ENCODE measurements around the gene FBN1. TPM values are rescaled to one million over a fixed set of nuclear protein-coding genes. Genes with fewer than 3 reads are reported as not detected.

Gene FBN1
- polyA plus RNA-seq, 6 donors from 2014 or later = 0.03 TPM; not detected in 5

- Mint-ChIP-seq H3K4me3 (no peak overlapping the region), H3K36me3 (no peaks in the 10 kb centered on the region), H3K9me3 (peaks cover 0 to 8% (median 0%) of the 10 kb centered on the region in 7 donors), H3K27ac (no peak overlapping the region), H3K27me3 (no peaks in the 10 kb centered on the region), H3K4me1 (no peaks in the 10 kb centered on the region)
- DNase-seq (no peak), ATAC-seq (ENCODE audit: low read depth in 2 of 2) (no peak)
Measured at GRCh38 chr15:48579945-48580671, 65.4 kb downstream of the FBN1 start.

- H3K9me3 Mint-ChIP-seq = peaks cover 0 to 8% (median 0%) of the 10 kb centered on the region in 7 donors
- no peaks in the 10 kb centered on the region for H3K27me3 Mint-ChIP-seq
- DNase-seq (no peak), ATAC-seq (ENCODE audit: low read depth in 2 of 2) (no peak)
- H3K4me1 Mint-ChIP-seq = no peaks in the 10 kb centered on the region
- no peaks in the 10 kb centered on the region for H3K36me3 Mint-ChIP-seq
- H3K4me3 Mint-ChIP-seq = no peak overlapping the region
- H3K27ac Mint-ChIP-seq = no peak overlapping the region
Measured at GRCh38 chr15:48578965-48579364, 66.5 kb downstream of the FBN1 start.

DNA sequence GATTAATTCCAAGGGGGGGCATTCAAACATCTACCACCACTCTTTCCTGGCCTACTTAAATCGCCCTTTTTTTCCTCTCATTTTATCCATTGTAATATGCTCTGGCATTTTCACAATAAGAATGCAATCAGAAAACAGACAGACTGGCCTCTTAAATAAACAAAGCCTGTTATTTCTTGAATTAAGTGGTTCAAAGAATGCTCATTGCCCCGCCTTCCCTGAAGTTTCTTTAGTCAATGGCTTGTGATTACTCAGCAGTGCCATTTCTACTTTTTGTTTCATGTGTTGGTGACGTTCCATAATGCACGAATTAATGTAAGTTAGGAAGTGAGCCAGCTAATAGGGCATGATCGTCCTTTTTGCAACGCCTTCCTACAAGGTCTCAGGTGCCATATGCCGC, 68.0 kb downstream of the FBN1 start:
- H3K36me3 Mint-ChIP-seq = no peaks in the 10 kb centered on the region
- no peak for ATAC-seq (ENCODE audit: low read depth in 2 of 2)
- H3K4me1 Mint-ChIP-seq = no peaks in the 10 kb centered on the region
- DNase-seq = no peak
- no peak overlapping the region for H3K4me3 Mint-ChIP-seq
- no peaks in the 10 kb centered on the region for H3K27me3 Mint-ChIP-seq
- peaks cover 0 to 8% (median 0%) of the 10 kb centered on the region in 7 donors for H3K9me3 Mint-ChIP-seq
- no peak overlapping the region for H3K27ac Mint-ChIP-seq

- Mint-ChIP-seq H3K27ac (no peak overlapping the region), H3K9me3 (peaks cover 0 to 8% (median 0%) of the 10 kb centered on the region in 7 donors), H3K4me1 (no peaks in the 10 kb centered on the region), H3K4me3 (no peak overlapping the region), H3K36me3 (no peaks in the 10 kb centered on the region), H3K27me3 (no peaks in the 10 kb centered on the region)
- no peak for ATAC-seq (ENCODE audit: low read depth in 2 of 2)
- DNase-seq = no peak
Measured at GRCh38 chr15:48574187-48574586, 71.3 kb downstream of the FBN1 start.

- Mint-ChIP-seq H3K4me3 (no peak overlapping the region), H3K9me3 (peaks cover 0 to 8% (median 0%) of the 10 kb centered on the region in 7 donors)
- ATAC-seq (ENCODE audit: low read depth in 2 of 2) = no peak
Measured at GRCh38 chr15:48573780-48574179, 71.7 kb downstream of the FBN1 start.

DNA sequence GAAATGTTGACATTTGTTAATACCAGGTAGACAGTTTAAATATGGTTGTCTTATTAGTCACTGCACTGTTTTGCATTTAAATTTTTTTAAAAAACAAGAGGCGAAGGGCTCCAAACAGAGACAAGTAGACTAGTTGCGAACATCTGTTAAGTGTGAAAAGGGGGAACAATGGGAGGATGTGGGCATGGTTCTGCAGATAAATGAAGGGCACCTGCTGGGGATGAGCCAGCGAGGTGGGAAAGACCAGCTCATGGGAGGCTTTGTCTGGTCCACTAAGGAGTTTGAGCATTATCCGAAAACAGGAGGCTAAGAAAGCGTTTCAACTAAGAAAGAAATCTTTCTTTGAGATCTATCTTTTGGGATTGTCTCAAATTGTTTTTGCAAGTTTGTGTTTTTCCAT, 72.7 kb downstream of the FBN1 start:
- H3K9me3 Mint-ChIP-seq = peaks cover 0 to 8% (median 0%) of the 10 kb centered on the region in 7 donors
- H3K4me1 Mint-ChIP-seq = no peaks in the 10 kb centered on the region
- no peak overlapping the region for H3K4me3 Mint-ChIP-seq
- H3K27me3 Mint-ChIP-seq = no peaks in the 10 kb centered on the region
- ATAC-seq (ENCODE audit: low read depth in 2 of 2) (no peak), DNase-seq (no peak)
- H3K36me3 Mint-ChIP-seq = no peaks in the 10 kb centered on the region
- H3K27ac Mint-ChIP-seq = no peak overlapping the region

More at GRCh38 chr15:48573780-48574179, 71.7 kb downstream of the FBN1 start:
- H3K27me3 Mint-ChIP-seq = no peaks in the 10 kb centered on the region
- H3K36me3 Mint-ChIP-seq = no peaks in the 10 kb centered on the region
- H3K27ac Mint-ChIP-seq = no peak overlapping the region
- DNase-seq = no peak
- H3K4me1 Mint-ChIP-seq = no peaks in the 10 kb centered on the region

GRCh38 chr15:48571510-48571909, 74.0 kb downstream of the FBN1 start:
- Mint-ChIP-seq H3K27me3 (no peaks in the 10 kb centered on the region), H3K36me3 (no peaks in the 10 kb centered on the region), H3K9me3 (peaks cover 0 to 8% (median 1%) of the 10 kb centered on the region in 7 donors), H3K4me3 (no peak overlapping the region), H3K4me1 (no peaks in the 10 kb centered on the region), H3K27ac (no peak overlapping the region)
- no peak for DNase-seq
- no peak for ATAC-seq (ENCODE audit: low read depth in 2 of 2)

DNA sequence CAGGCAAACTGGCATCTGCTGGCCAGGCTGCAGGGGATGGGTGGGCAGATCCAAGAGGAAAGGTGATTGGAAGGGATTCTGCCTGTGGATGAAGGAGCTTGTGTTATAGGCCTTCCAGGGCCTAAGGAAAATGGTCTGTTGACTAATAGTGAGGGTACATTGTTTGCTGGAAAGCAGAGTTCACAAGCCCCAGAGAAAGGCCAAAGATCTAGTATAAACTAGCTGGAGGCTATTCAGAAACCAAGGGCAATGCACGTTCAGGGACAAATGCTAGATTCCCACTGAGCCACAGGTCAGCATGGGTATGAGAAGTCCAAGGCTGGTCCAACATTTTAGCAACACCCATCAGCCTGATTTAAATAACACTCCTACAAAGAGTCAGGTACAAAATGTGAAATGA, 74.7 kb downstream of the FBN1 start:
- H3K36me3 Mint-ChIP-seq = no peaks in the 10 kb centered on the region

GRCh38 chr15:48569591-48570302, 75.8 kb downstream of the FBN1 start:
- no peak for ATAC-seq (ENCODE audit: low read depth in 2 of 2)
- no peaks in the 10 kb centered on the region for H3K36me3 Mint-ChIP-seq
- no peak overlapping the region for H3K4me3 Mint-ChIP-seq
- H3K4me1 Mint-ChIP-seq = no peaks in the 10 kb centered on the region
- H3K27me3 Mint-ChIP-seq = no peaks in the 10 kb centered on the region
- H3K9me3 Mint-ChIP-seq = peaks cover 0 to 1% (median 0%) of the 10 kb centered on the region in 7 donors
- peak overlapping the region in 1 of 6 donors; percentile 17 for H3K27ac Mint-ChIP-seq
- no peak for DNase-seq

More for the DNA sequence above, 74.7 kb downstream of the FBN1 start:
- ATAC-seq (ENCODE audit: low read depth in 2 of 2) (no peak), DNase-seq (no peak)
- H3K27me3 Mint-ChIP-seq = no peaks in the 10 kb centered on the region
- H3K4me1 Mint-ChIP-seq = no peaks in the 10 kb centered on the region
- H3K4me3 Mint-ChIP-seq = no peak overlapping the region
- H3K27ac Mint-ChIP-seq = no peak overlapping the region
- H3K9me3 Mint-ChIP-seq = peaks cover 0 to 3% (median 0%) of the 10 kb centered on the region in 7 donors

- no peak overlapping the region for H3K27ac Mint-ChIP-seq
- DNase-seq (no peak), ATAC-seq (ENCODE audit: low read depth in 2 of 2) (no peak)
- no peaks in the 10 kb centered on the region for H3K36me3 Mint-ChIP-seq
- no peak overlapping the region for H3K4me3 Mint-ChIP-seq
- peaks cover 0 to 8% (median 0%) of the 10 kb centered on the region in 3 donors for H3K27me3 Mint-ChIP-seq
- peaks cover 0 to 1% (median 0%) of the 10 kb centered on the region in 7 donors for H3K9me3 Mint-ChIP-seq
- H3K4me1 Mint-ChIP-seq = no peaks in the 10 kb centered on the region
Measured at GRCh38 chr15:48566668-48567067, 78.8 kb downstream of the FBN1 start.

GRCh38 chr15:48565560-48566482, 79.7 kb downstream of the FBN1 start:
- no peak overlapping the region for H3K27ac Mint-ChIP-seq
- no peaks in the 10 kb centered on the region for H3K36me3 Mint-ChIP-seq
- peaks cover 0 to 1% (median 0%) of the 10 kb centered on the region in 7 donors for H3K9me3 Mint-ChIP-seq
- peaks cover 0 to 8% (median 0%) of the 10 kb centered on the region in 3 donors for H3K27me3 Mint-ChIP-seq
- no peak overlapping the region for H3K4me3 Mint-ChIP-seq
- DNase-seq (no peak), ATAC-seq (ENCODE audit: low read depth in 2 of 2) (no peak)
- no peaks in the 10 kb centered on the region for H3K4me1 Mint-ChIP-seq

- Mint-ChIP-seq H3K36me3 (no peaks in the 10 kb centered on the region), H3K27ac (no peak overlapping the region), H3K4me1 (no peaks in the 10 kb centered on the region), H3K9me3 (peaks cover 0 to 1% (median 0%) of the 10 kb centered on the region in 7 donors), H3K4me3 (no peak overlapping the region), H3K27me3 (peaks cover 0 to 8% (median 0%) of the 10 kb centered on the region in 3 donors)
- DNase-seq (no peak), ATAC-seq (ENCODE audit: low read depth in 2 of 2) (no peak)
Measured at GRCh38 chr15:48564690-48565089, 80.8 kb downstream of the FBN1 start.

GRCh38 chr15:48563934-48564333, 81.6 kb downstream of the FBN1 start:
- Mint-ChIP-seq H3K36me3 (no peaks in the 10 kb centered on the region), H3K27me3 (peaks cover 0 to 8% (median 0%) of the 10 kb centered on the region in 3 donors), H3K27ac (no peak overlapping the region), H3K4me1 (no peaks in the 10 kb centered on the region), H3K4me3 (no peak overlapping the region), H3K9me3 (peaks cover 0 to 1% (median 0%) of the 10 kb centered on the region in 7 donors)
- no peak for ATAC-seq (ENCODE audit: low read depth in 2 of 2)
- DNase-seq = no peak

Measured in naive B cell (primary cell).